A673 (cell line): ENCODE data around the gene PHRF1. TPM values are rescaled to one million over a fixed set of nuclear protein-coding genes. Genes with fewer than 3 reads are reported as not detected.

Source experiments
- BruUV-seq: library from RNA; stranded (reverse); fragments of 400-500 nt; replicated peaks from 2 replicates; lab custom pipeline; 2021; lab: Mats Ljungman, UMichigan
- CTCF ChIA-PET: fragments of 300-600 bp; sonication (Branson Sonifier 250); formaldehyde crosslinking; loops from one replicate; lab custom pipeline; 2022; ENCODE audit warnings: antibody characterized with exemption; lab: Charles Lee
- POLR2A ChIA-PET: fragments of 300-600 bp; sonication (Branson Sonifier 250); formaldehyde crosslinking; loops from one replicate; lab custom pipeline; 2022; ENCODE audit warnings: antibody characterized with exemption; ENCODE audit not compliant: low non-redundant PET; lab: Charles Lee
- DNase-seq: peaks from one replicate; pipeline ENCODE4 v3.0.0-alpha.2; 2015; ENCODE audit warnings: low spot score
- H3K27ac ChIP-seq: fragments of 200-600 bp; sonication (generic); 2 replicates; pipeline ENCODE4 v1.5.1; 2016; ENCODE audit warnings: mixed run types, low read depth, mild to moderate bottlenecking, mixed read lengths, antibody characterized with exemption, low read length; ENCODE audit not compliant: poor library complexity, severe bottlenecking
- H3K27me3 ChIP-seq: fragments of 200-600 bp; sonication (generic); replicated peaks from 2 replicates; pipeline ENCODE4 v1.6.1; 2017; ENCODE audit warnings: mixed run types, low read depth, mild to moderate bottlenecking, mixed read lengths, antibody characterized with exemption, low read length; ENCODE audit not compliant: insufficient read depth, poor library complexity
- H3K36me3 ChIP-seq: fragments of 200-600 bp; sonication (generic); 2 replicates; pipeline ENCODE4 v1.6.1; 2016; ENCODE audit warnings: mixed run types, mild to moderate bottlenecking, mixed read lengths, antibody characterized with exemption, low read length; ENCODE audit not compliant: insufficient read depth, poor library complexity, severe bottlenecking
- H3K4me1 ChIP-seq: fragments of 200-600 bp; sonication (generic); 2 replicates; pipeline ENCODE4 v1.6.1; 2017; ENCODE audit warnings: mixed run types, mild to moderate bottlenecking, mixed read lengths, antibody characterized with exemption, low read length; ENCODE audit not compliant: insufficient read depth, poor library complexity, severe bottlenecking
- H3K4me3 ChIP-seq: fragments of 200-600 bp; sonication (generic); 2 replicates; pipeline ENCODE4 v1.5.1; 2016; ENCODE audit warnings: low read depth, mixed run types, mild to moderate bottlenecking, mixed read lengths, low read length; ENCODE audit not compliant: poor library complexity, severe bottlenecking
- H3K9me3 ChIP-seq: fragments of 200-600 bp; sonication (generic); 2 replicates; pipeline ENCODE4 v1.6.1; 2016; ENCODE audit warnings: mixed run types, low read depth, mild to moderate bottlenecking, mixed read lengths, antibody characterized with exemption, low read length; ENCODE audit not compliant: poor library complexity, severe bottlenecking
- CTCF ChIP-seq: fragments of 300-800, 200-600 bp; sonication (generic); conservative IDR thresholded peaks from 2 replicates; pipeline ENCODE4 v1.5.1; 2017; ENCODE audit warnings: low read depth, mild to moderate bottlenecking, antibody characterized with exemption, low read length, moderate library complexity, mixed read lengths
- EZH2 ChIP-seq: fragments of 200-600 bp; sonication (generic); IDR thresholded peaks from 2 replicates; pipeline ENCODE4 v1.6.1; 2017; ENCODE audit warnings: borderline replicate concordance, low read depth, mild to moderate bottlenecking, mixed read lengths, antibody characterized with exemption, low read length; ENCODE audit not compliant: poor library complexity, severe bottlenecking
- intact Hi-C: fragments of 100-400 bp; cut with micrococcal nuclease; formaldehyde crosslinking; loops from one replicate; pipeline ENCODE4 v1.10.0; 2022; ENCODE audit not compliant: unreplicated experiment
- total RNA-seq: library from RNA; stranded (reverse); gene quantifications from 2 replicates; pipeline ENCODE4 v1.2.3, GENCODE V29; 2021

PHRF1 gene
- total RNA-seq, 1 experiment from 2014 or later = 43.0 TPM

- DNase-seq = no peak
- Histone ChIP-seq H3K27me3 (no peaks in the 10 kb centered on the region), H3K27ac (no peak overlapping the region), H3K4me3 (no peak overlapping the region), H3K4me1 (no peaks in the 10 kb centered on the region), H3K9me3 (no peaks in the 10 kb centered on the region), H3K36me3 (no peaks in the 10 kb centered on the region)
- ChIA-PET POLR2A (no interaction called here), CTCF (no interaction called here)
- BruUV-seq = no TSS peak
- intact Hi-C loops = no loop called here
- no peak for TF ChIP-seq EZH2
- TF ChIP-seq CTCF = no peak
Observed at GRCh38 chr11:620201-620600, 43.9 kb downstream of the PHRF1 start.

GRCh38 chr11:620935-621814 lies 44.9 kb downstream of the PHRF1 start:
- POLR2A ChIA-PET = no interaction called here
- Histone ChIP-seq H3K4me3 (no peak overlapping the region), H3K27me3 (no peaks in the 10 kb centered on the region), H3K9me3 (no peaks in the 10 kb centered on the region), H3K4me1 (no peaks in the 10 kb centered on the region), H3K27ac (no peak overlapping the region), H3K36me3 (no peaks in the 10 kb centered on the region)
- no peak for DNase-seq
- BruUV-seq = no TSS peak
- TF ChIP-seq EZH2 = no peak
- intact Hi-C loops = no loop called here
- CTCF ChIA-PET = no interaction called here

- intact Hi-C loops = no loop called here
- Histone ChIP-seq H3K27me3 (no peaks in the 10 kb centered on the region), H3K27ac (no peak overlapping the region), H3K9me3 (no peaks in the 10 kb centered on the region), H3K36me3 (no peaks in the 10 kb centered on the region), H3K4me3 (no peak overlapping the region), H3K4me1 (no peaks in the 10 kb centered on the region)
- TF ChIP-seq CTCF (no peak), EZH2 (no peak)
- DNase-seq = no peak
- ChIA-PET CTCF (no interaction called here), POLR2A (no interaction called here)
- BruUV-seq = no TSS peak
Observed at GRCh38 chr11:621838-622237, 45.6 kb downstream of the PHRF1 start.

GRCh38 chr11:623349-623869 lies 47.1 kb downstream of the PHRF1 start:
- no TSS peak for BruUV-seq

More at GRCh38 chr11:623349-623869, 47.1 kb downstream of the PHRF1 start:
- ChIA-PET CTCF (no interaction called here), POLR2A (no interaction called here)
- H3K4me1 ChIP-seq = peaks cover 3% of the 10 kb centered on the region
- TF ChIP-seq EZH2 (no peak), CTCF (no peak)
- intact Hi-C loops = no loop called here
- no peaks in the 10 kb centered on the region for H3K36me3 ChIP-seq
- no peak for DNase-seq
- no peaks in the 10 kb centered on the region for H3K27me3 ChIP-seq
- no peak overlapping the region for H3K4me3 ChIP-seq
- H3K27ac ChIP-seq = no peak overlapping the region
- H3K9me3 ChIP-seq = no peaks in the 10 kb centered on the region
